Stimulated activated CD4-positive, alpha-beta T cell treated with anti-CD3 and anti-CD28 coated beads, Interleukin-4, amount 100 ng/mL, for 1 hour (primary cell): ENCODE measurements around the gene ITGA11.

Source experiments
- DNase-seq: peaks from one replicate; pipeline ENCODE4 v3.0.0-alpha.2; 2020

Gene ITGA11

GRCh38 chr15:68386587-68387288 is 45.2 kb downstream of the ITGA11 start:
- DNase-seq, result no peak

GRCh38 chr15:68385671-68386586 is 46.0 kb downstream of the ITGA11 start:
- DNase-seq, result no peak

GRCh38 chr15:68385240-68385561 is 46.8 kb downstream of the ITGA11 start:
- no peak for DNase-seq

GRCh38 chr15:68384451-68385239 is 47.3 kb downstream of the ITGA11 start:
- no peak for DNase-seq

- DNase-seq, result no peak
Measured at GRCh38 chr15:68383161-68384074, 48.5 kb downstream of the ITGA11 start.

GRCh38 chr15:68382286-68383007 is 49.5 kb downstream of the ITGA11 start:
- DNase-seq, result no peak

DNA sequence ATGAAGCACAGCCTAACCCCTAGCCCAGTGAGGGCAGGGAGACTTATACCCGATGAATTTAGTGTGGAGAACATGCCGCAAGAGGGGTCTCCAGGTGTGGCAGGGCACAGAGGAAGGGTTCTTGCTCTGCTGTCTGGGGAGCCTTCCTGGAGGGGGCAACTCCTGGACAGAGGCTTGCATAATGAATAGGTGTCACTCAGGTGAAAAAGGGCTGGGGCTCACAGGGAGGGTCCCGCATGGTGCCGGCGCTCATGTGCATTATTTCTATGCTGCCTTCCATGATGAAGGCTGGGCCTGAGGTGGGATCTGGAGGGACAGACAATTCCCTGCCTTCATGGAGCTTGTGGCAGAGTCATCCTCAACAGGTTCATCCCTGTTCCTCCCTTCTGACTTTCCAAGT is 51.5 kb downstream of the ITGA11 start:
- DNase-seq, result no peak

GRCh38 chr15:68379759-68380290 is 52.1 kb downstream of the ITGA11 start:
- no peak for DNase-seq

DNA sequence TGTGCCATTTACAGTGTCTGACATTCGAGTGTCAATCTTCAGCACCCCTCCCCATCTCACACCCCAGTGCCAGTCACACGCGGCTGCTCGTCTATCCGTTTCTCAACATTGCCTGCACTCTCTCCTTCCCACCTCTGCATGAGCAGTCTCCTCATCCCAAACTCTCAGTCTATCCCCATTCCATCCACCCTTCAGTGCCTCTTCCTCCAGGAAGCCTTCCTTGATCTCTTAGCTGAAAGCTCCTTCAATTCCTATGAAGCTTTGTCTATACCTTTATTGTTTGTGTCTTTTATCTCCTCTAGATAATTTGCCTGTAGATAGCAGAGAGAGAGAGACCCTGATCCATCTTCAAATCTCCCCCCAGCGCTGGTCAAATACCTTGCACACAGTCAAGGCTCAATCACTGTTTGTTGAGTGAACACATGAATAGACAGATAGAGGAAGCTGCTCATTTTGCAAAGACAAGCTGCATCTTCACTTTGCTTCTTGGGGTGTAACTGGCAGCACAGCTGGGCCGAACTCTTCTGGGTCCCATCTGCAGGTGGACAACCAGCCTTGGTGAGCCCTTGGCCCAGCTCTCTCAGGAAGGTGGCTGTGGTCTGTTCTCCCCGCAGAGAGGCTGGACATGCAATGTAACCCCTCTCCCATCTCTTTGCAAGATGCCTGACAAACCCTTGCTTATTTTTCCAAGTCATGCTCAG is 52.8 kb downstream of the ITGA11 start:
- DNase-seq, result no peak

- no peak for DNase-seq
Measured at GRCh38 chr15:68378595-68378994, 53.4 kb downstream of the ITGA11 start.

DNA sequence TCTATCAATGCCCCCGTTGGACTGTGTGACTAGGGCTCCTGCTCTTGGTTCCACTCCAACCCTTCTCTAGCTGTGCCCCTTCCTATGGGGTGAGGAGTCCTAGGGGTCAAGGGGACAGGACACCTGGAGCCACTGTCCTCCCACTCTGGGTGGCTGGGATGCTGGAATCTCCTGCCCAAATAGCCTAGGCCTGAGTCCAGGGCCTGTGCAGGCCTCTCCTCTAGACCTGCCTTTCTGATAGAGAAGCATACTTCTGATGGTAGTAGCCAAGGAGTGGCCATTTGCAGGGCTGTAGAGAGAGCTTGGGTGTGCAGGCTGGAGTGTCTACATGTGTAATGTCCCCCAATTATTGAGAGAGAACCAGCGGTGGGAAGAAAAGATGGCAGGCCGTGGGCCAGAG is 54.2 kb downstream of the ITGA11 start:
- no peak for DNase-seq

DNA sequence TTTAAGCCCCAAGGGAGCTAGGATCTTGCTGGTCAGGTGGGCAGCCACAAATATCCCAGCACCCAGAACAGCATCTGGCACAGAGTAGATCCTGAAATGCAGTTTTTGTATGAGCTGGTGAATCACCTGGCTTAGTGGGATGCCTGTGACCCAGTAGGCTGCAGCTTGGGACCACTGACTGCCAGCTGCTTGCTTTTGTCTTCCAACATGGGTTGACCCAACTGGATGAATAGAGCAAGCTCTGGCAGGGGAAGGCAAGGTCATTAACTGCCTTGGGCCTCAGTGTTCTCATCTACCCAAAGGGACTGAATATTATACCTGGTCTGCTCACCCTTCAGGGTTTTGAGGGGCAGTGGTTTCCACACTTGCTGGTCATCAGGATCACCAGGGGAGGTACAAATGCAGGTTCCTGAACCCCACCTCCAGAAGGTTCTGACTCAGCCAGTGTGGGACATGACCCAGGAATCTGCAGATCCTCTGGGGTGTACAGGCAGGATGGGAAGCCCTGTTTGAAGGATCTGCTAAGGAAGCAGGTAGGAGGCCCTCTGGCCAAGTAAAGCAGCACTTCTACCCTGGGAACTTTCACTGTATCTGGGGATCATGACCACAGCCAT is 55.4 kb downstream of the ITGA11 start:
- DNase-seq, result no peak

- DNase-seq, result no peak
Measured at GRCh38 chr15:68375716-68376220, 56.2 kb downstream of the ITGA11 start.

DNA sequence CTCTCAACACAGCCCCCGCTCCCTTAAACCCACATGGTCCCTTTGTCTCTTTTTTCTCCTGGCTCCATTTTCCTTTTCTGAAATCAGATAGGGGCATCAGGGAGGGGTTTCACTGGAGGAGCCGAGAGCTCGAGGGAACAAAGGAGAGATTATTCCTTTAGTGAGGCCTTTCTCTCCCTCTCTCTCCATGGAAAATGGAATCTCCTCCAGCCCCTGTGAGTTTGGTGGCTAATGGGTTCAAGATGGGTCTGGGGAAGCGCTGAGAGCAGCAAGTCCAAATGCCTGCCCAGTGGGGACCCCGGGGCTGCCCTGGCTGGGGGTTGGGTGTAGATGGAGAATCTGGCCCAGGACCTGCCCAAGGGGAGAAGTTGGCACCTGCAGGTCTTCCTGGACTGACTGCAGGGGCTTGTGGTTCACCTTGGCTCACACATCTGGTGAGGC is 56.8 kb downstream of the ITGA11 start:
- no peak for DNase-seq

DNA sequence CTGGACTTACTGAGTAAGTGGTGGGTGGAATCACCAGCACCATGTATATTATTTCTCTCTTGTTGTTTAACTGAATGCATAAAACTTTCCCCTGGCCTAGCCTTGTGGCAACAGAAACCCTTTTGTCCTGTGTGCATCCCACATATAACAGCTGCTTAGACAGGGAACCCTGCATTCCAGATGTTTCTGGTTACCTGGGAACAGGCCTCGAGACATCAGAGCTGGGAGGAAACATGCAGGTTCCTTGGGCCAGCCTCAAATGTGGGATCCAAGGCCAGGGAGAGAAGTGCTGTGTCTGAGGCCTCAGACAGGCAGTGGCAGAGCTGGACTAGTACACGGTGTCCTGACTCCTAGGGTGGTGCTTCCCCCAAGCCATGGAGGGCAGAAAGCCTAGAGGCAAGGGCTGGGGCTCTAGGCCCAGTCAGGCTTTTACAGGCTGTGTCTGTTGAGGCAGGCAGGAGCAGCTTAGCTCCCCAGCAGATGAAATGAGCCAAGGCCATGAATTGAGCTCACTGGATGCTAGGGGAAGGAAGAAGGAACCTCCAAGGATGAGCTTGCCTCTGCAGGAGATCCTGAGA is 57.7 kb downstream of the ITGA11 start:
- DNase-seq, result no peak

GRCh38 chr15:68373028-68373427 is 58.9 kb downstream of the ITGA11 start:
- DNase-seq, result no peak

- DNase-seq, result no peak
Measured at GRCh38 chr15:68372291-68372811, 59.6 kb downstream of the ITGA11 start.

DNA sequence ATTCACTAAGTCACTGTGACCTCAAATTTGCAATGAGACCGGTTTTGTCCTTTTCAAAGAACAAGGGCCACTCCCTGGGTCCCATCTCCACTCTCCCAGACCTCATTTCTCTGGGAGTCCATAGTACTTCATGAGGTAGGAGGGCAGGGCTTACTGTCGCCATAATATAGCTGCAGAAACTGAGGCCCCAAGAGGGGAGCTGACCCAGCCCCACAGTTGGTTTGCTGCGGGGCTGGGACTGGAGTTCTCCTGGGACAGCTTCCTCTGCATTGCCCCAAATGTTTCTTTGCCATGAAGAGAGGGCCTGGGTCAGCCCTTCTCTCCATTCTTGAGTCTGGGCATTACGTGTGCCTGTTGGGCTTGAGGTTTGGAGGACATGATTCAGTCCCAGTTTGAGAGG is 60.1 kb downstream of the ITGA11 start:
- no peak for DNase-seq

- DNase-seq, result no peak
Measured at GRCh38 chr15:68371160-68371559, 60.8 kb downstream of the ITGA11 start.
